ENCODE results near the gene SLC5A6.

The SLC5A6 gene

GRCh38 chr2:27211943-27212625, at the start of gene SLC5A6, which contains the start of gene ATRAID:
Gene SLC5A6 (minus strand): TSS chr2:27212268. CDS start chr2:27207650, 4,618 bp downstream.
Gene ATRAID (plus strand): TSS chr2:27212041. CDS start chr2:27212369, 328 bp downstream.
- peak; percentile 92 for DNase-seq

DNA sequence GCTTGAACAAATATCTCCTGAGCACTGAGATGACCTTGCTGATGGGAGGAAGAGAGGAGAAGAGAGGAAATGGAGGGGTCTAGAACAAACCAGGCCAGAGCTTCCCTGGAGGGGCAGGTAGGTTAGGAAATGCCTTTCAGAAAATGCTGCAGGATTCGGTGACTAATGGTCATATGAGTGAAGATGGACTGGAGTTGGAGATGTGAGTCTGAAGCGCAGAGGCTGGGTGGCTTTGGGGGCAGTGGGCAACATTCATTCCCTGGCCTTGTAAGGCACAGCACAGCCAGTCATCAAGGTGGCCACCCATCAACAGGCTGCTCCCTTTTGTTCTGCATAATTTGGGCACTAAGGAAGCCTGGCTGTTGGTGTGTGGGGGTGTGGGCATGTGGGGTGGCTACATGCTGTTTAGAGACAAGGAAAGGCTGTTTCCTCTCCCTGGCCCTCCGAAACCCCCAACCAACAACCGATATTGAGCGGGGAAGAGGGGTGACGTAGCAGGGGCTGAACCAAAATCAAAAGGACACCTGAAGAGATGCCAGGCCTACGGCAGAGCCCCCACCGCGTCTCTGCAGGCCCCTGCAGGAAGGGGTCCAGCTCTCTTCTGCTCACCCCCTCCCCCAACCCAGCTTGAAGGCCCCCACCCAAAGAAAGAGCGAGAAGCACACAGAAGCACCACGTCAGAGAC, 49.3 kb upstream of the SLC5A6 start:
- DNase-seq = no peak

- DNase-seq = no peak
Measured at GRCh38 chr2:27258051-27258450, 46.0 kb upstream of the SLC5A6 start.

GRCh38 chr2:27256855-27257454, 44.9 kb upstream of the SLC5A6 start:
- no peak for DNase-seq

- DNase-seq = no peak
Measured at GRCh38 chr2:27255660-27256059, 43.6 kb upstream of the SLC5A6 start.

DNA sequence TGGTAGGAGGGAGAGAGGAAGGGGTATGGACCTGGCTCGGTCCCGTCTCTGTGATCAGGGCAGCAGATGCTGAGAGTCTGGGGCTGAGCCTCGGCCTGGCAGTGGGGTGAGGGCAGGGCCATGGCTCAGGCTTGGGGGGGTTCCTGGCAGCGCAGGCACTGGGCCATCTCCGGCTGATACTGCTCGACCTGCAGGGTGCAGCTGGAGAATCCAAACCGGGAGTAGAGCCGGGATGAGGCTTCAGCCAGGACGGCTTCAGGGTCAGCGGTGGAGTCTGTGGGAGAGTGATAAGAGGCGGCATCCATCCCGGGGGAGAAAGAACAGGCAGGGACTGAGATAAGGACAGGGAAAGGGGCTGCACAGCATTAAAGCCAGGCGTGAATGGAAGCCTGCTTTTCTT, 43.1 kb upstream of the SLC5A6 start:
- no peak for DNase-seq

GRCh38 chr2:27251766-27252165, 39.7 kb upstream of the SLC5A6 start:
- DNase-seq = no peak

DNA sequence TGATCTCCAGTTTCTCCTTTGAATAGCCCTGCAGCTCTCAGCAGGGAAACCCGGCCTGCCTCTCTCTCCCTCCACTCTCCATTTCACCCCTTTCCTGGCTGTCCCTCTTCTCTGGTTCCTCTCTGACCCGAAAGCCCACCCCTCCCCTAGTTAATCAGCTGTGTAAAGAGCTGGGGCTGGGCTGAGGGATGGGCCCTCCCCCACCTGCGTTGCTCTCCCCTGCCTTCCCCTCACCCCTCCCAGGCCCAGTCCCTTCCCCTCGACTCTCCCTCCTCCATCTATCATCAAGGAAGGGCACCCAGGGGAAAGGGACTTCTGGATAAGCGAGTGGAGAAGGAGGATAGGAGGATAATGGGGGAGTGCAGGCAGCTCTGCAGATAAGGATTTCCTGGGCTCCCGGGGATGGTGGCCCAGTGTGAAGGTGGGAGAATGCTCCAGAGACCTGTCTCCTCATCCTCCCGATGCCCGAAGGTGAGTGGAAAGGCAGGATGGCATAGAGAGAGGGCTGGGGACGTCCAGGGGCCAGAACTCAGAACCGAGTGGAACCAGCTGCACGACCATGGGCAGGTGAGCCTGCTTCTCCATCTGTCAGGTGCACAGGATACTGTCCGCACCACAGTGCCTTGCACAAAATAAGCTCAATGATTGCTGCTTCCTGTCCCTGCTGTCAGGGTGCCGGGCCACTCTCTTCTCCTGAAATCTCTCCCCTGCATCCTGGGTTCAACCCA, 38.7 kb upstream of the SLC5A6 start:
- no peak for DNase-seq

GRCh38 chr2:27249891-27250651, 38.0 kb upstream of the SLC5A6 start:
- peak; percentile 68 for DNase-seq

GRCh38 chr2:27249159-27249890, 37.3 kb upstream of the SLC5A6 start:
- no peak for DNase-seq

- DNase-seq = no peak
Measured at GRCh38 chr2:27247893-27248292, 35.8 kb upstream of the SLC5A6 start.

DNA sequence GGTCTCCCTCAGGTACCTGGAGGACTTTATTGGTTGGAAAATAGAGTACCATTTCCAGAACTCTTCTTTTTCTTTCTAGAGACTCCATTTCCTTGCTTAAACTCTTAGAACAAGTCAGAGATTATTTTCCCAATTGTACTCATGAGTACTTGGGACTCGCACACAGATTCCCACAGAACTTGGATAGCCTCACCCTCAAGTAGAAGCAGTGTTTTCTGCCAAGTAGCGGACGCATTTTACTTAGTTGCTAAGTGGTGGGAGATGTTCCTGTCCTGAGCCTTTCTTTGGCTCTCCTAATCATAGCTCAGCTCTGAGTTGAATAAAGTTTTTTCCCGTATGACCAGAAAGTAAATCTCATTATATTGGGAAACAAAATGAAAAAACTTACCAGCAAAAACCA, 33.6 kb upstream of the SLC5A6 start:
- no peak for DNase-seq

DNA sequence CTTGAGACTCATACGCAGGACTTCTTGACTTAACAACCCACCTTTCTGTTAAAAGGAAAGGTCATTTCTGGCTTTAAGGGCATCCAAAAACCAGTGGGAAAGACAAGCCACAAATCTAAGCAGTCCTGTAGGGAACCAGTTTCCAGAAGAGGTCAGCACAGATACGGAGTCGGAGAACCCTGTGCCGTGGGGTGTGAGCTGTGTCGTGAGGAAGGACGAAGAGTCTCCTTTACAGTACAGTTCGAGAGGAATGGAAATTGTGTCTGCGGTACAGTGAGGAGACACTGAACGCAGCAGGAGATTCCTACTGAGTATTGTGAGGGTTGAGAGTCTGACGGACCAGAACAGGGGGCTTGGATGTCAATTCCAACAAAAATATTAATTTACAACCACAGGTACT, 33.0 kb upstream of the SLC5A6 start:
- DNase-seq = no peak

GRCh38 chr2:27243391-27244130, 31.5 kb upstream of the SLC5A6 start:
- no peak for DNase-seq

DNA sequence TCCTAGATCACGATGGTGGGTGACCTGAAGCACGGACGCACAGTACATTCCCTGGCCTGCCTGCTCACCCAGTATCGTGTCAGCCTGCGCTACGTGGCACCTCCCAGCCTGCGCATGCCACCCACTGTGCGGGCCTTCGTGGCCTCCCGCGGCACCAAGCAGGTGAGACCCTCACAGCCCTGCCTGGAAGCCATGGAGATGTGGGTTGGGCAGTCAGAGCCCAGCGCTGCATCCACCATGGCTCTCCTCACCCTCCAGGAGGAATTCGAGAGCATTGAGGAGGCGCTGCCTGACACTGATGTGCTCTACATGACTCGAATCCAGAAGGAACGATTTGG, 30.5 kb upstream of the SLC5A6 start:
- DNase-seq = no peak

- DNase-seq = no peak
Measured at GRCh38 chr2:27241761-27242613, 29.9 kb upstream of the SLC5A6 start.

- DNase-seq = no peak
Measured at GRCh38 chr2:27240406-27240805, 28.3 kb upstream of the SLC5A6 start.

GRCh38 chr2:27238976-27239375, 26.9 kb upstream of the SLC5A6 start:
- DNase-seq = no peak

- DNase-seq = no peak
Measured at GRCh38 chr2:27237341-27237945, 25.4 kb upstream of the SLC5A6 start.

- DNase-seq = no peak
Measured at GRCh38 chr2:27236626-27237025, 24.6 kb upstream of the SLC5A6 start.
